GM19328 (cell line): ENCODE results near the gene MUC12.
"Not testable (repeated sequence)": the region's sequence is repeated elsewhere in the genome, so short reads cannot be mapped to it uniquely, and the experiment has no call there.

Source experiments
- ATAC-seq: cut with Tn5 transposase; IDR thresholded peaks from one replicate; pipeline ENCODE4 v1.9.1; 2021; ENCODE audit warnings: mild to moderate bottlenecking, moderate library complexity; ENCODE audit not compliant: unreplicated experiment

MUC12 gene

GRCh38 chr7:100984241-100984918 lies 15.0 kb downstream of the MUC12 start:
- ATAC-seq: not testable (repeated sequence)

DNA sequence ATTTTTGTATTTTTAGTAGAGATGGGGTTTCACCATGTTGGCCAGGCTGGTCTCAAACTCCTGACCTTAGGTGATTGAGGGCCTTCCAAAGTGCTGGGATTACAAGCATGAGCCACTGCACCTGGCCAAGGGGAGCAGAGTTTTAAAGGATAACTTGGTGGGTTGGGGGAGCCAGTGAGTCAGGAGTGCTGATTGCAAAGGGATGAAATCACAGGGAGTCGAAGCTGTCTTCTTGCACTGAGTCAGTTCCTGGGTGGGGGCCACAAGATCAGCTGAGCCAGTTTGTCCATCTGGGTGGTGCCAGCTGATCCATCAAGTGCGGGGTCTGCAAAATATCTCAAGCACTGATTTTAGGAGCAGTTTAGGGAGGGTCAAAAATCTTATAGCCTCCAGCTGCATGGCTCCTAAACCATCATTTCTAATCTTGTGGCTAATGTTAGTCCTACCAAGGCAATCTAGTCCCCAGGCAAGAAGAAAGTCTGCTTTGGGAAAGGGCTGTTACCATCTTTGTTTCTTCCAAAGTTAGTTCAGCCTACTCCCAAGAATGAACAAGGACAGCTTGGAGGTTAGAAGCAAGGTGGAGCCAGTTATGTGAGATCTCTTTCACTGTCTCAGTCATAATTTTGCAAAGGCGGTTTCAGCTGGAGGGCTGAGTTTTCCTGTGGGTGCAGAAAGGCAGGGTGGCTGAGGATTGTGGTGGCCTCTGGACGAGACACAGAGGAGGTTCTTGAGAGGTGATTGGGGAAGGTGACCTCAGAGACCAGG lies 15.8 kb downstream of the MUC12 start:
- ATAC-seq: not testable (repeated sequence)

GRCh38 chr7:100991631-100992030 lies 22.3 kb downstream of the MUC12 start:
- no peak for ATAC-seq

- ATAC-seq: not testable (repeated sequence)
Observed at GRCh38 chr7:100992280-100992679, 22.9 kb downstream of the MUC12 start.

- not testable (repeated sequence) for ATAC-seq
Observed at GRCh38 chr7:100994671-100995070, 25.3 kb downstream of the MUC12 start.

GRCh38 chr7:100998530-100998929 lies 29.2 kb downstream of the MUC12 start:
- ATAC-seq: not testable (repeated sequence)

DNA sequence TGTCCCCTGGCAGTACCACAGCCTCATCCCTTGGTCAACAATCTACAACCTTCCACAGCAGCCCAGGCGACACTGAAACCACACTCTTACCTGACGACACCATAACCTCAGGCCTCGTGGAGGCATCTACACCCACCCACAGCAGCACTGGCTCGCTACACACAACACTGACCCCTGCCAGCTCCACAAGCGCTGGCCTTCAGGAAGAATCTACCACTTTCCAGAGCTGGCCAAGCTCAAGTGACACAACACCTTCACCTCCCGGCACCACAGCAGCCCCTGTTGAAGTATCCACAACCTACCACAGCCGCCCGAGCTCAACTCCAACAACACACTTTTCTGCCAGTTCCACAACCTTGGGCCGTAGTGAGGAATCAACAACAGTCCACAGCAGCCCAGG lies 30.0 kb downstream of the MUC12 start:
- ATAC-seq: not testable (repeated sequence)

- not testable (repeated sequence) for ATAC-seq
Observed at GRCh38 chr7:101000025-101000424, 30.7 kb downstream of the MUC12 start.

DNA sequence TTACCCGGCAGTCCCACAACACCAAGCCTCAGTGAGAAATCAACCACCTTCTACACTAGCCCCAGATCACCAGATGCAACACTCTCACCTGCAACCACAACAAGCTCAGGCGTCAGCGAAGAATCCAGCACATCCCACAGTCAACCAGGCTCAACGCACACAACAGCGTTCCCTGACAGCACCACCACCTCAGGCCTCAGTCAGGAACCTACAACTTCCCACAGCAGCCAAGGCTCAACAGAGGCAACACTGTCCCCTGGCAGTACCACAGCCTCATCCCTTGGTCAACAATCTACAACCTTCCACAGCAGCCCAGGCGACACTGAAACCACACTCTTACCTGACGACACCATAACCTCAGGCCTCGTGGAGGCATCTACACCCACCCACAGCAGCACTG lies 33.0 kb downstream of the MUC12 start:
- not testable (repeated sequence) for ATAC-seq

- ATAC-seq: not testable (repeated sequence)
Observed at GRCh38 chr7:101007361-101007760, 38.0 kb downstream of the MUC12 start.

DNA sequence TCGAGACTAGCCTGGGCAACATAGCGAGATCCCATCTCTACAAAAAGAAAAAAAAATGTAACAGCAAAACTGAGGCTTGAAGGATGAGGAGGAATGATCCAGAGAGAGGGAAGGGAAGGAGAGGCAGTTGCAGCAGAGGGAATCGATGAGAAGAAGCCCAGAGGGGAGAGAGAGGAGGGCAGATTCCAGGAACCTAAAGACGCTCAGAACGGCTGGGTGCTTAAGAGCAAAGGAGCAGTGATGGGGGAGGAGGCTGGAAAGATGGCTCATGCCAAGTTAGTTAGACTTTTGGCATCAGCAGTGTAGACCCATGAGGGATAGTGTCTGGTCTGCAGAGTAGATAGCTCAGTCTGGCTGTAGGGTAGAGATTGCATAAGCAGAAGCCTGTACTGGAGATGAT lies 40.3 kb downstream of the MUC12 start:
- no peak for ATAC-seq

DNA sequence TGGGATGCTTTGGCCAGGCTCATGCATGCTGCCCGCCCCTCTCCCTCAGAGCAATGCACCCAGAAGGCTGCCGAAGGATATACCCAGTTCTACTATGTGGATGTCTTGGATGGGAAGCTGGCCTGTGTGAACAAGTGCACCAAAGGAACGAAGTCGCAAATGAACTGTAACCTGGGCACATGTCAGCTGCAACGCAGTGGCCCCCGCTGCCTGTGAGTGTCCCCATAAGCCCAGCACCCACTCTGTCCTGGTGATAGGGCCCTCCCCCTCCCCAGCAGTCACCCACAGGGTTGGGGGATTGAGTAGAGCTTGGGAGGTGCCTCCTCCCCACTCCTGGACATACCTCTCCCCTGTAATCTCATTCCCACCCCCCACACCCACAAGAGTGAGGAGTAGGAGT lies 43.6 kb downstream of the MUC12 start:
- ATAC-seq: no peak

GRCh38 chr7:101015626-101016025 lies 46.3 kb downstream of the MUC12 start:
- ATAC-seq: no peak

GRCh38 chr7:101017064-101017777 lies 47.9 kb downstream of the MUC12 start:
- no peak for ATAC-seq

DNA sequence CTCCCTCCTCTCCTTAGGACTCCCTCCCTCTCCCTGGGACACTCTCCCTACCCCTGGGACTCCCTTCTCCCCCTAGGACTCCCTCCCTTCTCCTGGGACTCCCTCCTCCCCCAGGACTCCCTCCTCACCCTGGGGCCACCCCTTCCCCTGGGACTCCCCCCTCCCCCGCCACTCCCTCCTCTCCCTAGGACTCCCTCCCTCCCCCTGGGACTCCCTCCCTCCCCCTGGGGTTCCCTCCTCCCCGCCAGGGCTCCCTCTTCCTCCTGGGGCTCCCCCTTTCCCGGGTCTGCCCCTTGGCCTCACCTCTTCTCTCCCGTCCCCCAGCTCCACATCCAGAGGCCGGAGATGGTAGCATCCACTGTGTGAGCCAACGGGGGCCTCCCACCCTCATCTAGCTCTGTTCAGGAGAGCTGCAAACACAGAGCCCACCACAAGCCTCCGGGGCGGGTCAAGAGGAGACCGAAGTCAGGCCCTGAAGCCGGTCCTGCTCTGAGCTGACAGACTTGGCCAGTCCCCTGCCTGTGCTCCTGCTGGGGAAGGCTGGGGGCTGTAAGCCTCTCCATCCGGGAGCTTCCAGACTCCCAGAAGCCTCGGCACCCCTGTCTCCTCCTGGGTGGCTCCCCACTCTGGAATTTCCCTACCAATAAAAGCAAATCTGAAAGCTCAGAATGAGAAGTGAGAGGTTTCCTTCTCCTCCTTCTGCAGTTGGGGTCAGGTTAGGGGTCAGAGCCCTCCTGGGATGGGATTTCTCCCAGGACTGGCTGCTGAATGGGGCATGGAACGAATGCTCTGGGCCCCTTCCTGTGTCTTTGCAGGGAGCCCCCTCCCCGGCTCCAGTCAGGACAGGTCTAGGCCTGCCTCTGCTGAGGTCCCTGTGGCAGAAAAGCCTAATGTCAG lies 49.2 kb downstream of the MUC12 start:
- ATAC-seq: no peak

- no peak for ATAC-seq
Observed at GRCh38 chr7:101020444-101020843, 51.1 kb downstream of the MUC12 start.

DNA sequence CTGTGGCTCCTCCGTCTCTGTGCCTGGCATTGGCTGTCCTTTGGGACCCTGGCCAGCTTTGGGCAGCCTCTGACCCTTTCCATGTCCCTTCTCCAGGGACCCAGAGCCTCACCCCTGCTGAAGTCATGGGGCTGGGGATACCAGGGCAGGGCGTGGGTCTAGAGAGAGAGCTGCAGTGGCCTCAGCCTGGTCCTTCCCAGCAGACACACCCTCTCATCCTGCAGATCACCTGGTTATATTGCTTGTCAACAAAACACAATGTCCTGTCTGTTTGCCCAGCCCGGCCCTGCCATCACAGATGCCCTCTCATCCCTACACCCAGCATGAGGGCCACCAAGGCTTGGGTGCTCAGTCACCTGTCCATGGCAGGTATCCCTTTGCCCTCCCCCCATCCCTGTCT lies 52.3 kb downstream of the MUC12 start:
- no peak for ATAC-seq

DNA sequence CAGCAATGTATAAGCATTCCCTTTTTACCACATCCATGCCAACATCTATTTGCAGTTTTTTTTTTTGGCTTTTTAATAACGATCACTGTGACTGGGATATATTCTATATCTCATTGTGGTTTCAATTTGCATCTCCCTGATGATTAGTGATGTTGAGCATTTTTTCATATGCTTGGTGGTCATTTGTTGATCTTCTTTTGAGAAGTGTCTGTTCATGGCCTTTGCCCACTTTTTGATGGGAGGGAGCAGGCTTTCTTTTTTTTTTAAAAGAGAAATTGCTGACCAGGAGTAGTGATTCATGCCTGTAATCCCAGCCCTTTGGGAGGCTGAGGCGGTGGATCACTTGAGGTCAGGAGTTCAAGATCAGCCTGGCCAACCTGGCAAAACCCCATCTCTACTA lies 54.5 kb downstream of the MUC12 start:
- ATAC-seq: no peak

DNA sequence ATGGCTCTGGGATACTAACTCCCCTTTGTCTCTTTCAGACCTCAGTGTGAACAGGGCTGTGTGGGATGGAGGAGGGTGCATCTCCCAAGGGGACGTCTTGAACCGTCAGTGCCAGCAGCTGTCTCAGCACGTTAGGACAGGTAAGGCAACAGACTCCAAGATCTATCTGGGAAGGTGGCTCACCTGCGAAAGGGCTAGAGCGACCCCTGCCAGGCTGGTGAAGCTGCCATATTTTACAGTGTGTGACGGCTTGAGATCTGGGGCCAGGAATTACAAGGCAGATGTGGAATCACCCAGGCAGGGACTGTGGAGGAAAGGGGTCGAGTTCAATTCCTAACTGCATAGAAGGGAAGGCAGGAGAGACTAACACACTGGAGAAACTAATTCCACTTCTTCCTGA lies 61.7 kb downstream of the MUC12 start:
- ATAC-seq: no peak

DNA sequence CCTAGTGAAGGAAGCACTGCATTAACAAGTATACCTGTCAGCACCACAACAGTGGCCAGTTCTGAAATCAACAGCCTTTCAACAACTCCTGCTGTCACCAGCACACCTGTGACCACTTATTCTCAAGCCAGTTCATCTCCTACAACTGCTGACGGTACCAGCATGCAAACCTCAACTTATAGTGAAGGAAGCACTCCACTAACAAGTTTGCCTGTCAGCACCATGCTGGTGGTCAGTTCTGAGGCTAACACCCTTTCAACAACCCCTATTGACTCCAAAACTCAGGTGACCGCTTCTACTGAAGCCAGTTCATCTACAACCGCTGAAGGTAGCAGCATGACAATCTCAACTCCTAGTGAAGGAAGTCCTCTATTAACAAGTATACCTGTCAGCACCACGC lies 66.6 kb downstream of the MUC12 start:
- ATAC-seq: no peak

- not testable (repeated sequence) for ATAC-seq
Observed at GRCh38 chr7:101041283-101041682, 71.9 kb downstream of the MUC12 start.
